GM19099 (cell line): ENCODE data around the gene RBM8A.

Experiments used
- POLR2A ChIP-seq: IDR thresholded peaks from 3 replicates; pipeline ENCODE4 v1.6.1; 2011; ENCODE audit warnings: low read depth; ENCODE audit not compliant: insufficient read length; ENCODE audit errors: extremely low read depth

Gene RBM8A

DNA sequence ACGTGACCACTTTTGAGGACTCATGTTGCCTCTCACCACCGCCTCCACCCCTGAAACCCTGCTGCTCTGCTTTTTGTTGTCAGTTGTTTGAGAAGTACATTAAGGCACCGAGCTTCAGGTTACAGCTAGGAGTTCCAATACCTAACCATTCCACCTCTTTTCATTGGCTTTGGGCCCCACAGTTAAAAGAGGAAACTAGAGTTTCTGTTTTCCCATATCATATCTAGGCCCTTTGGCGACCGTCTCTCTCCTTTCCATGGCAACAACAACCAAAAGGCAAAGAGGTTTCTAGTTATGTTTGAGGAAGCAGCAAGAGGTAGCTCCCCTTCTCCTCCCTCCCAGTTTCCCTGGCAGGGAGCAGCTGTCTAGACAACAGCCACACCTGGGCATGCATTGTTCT is 47.5 kb downstream of the RBM8A start:
- TF ChIP-seq POLR2A: no peak

DNA sequence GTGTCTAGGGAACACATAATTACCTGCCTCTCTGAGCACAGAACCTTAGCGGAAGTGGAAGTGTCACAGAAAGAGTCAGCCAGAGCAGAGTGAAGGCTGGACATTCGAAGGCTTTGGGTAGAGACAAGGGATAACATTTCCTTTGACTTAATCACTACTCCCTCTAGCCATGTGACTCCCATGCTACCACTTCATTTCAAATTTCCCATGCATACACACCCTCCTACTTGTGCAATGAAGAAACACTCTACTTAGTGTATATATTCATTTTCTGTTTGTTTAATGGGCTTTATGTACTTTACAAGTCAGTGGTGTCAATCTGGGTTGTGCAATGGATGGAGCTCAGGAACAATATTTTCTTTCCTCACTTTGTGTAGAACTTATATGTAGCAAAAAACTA is 48.6 kb downstream of the RBM8A start:
- no peak for TF ChIP-seq POLR2A

DNA sequence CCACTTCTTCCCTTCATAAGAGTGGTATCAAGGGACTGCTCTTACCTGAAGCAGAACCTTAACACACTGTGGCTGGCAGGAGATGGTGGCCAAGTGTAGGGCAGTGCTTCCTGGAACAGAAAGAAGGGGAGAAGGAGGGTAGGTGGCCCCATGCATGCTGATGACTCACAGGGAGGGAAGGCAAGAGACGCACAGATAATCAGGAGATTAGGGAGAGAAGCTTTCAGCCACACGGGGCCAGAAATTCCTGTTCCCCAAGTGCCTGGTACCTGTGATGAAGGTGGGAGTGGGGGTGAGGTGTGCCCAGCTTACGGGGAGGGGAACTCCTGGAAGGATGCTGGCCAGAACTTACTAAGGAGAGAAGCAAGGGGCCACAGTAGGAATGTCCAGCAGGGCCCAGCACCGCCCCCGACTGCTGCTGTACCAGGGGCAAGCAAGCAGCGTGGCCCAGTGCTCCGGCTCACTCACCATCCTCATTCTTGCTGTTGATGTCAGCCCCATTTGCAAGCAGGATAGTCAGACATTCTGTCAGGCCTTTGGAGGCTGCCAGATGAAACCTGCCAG is 49.3 kb downstream of the RBM8A start:
- TF ChIP-seq POLR2A: no peak

DNA sequence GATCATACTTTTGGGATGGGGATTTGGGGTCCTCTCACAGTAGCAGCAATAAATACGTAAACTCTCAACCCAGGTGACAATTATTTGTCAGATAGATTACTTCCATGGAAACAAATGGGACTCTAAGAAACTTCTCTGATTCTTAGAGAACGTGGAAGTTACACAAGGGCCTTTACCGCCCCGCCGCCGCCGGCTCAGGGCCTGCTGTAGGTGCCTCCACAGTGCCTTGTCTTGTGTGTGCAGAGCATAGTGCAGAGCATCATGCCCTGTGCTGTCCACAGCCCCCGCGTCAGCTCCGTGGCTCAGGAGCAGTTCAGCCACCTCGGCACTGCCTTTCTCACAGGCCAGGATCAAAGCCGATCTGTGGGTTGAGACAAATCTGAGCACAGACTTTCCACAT is 52.6 kb downstream of the RBM8A start:
- TF ChIP-seq POLR2A: no peak

DNA sequence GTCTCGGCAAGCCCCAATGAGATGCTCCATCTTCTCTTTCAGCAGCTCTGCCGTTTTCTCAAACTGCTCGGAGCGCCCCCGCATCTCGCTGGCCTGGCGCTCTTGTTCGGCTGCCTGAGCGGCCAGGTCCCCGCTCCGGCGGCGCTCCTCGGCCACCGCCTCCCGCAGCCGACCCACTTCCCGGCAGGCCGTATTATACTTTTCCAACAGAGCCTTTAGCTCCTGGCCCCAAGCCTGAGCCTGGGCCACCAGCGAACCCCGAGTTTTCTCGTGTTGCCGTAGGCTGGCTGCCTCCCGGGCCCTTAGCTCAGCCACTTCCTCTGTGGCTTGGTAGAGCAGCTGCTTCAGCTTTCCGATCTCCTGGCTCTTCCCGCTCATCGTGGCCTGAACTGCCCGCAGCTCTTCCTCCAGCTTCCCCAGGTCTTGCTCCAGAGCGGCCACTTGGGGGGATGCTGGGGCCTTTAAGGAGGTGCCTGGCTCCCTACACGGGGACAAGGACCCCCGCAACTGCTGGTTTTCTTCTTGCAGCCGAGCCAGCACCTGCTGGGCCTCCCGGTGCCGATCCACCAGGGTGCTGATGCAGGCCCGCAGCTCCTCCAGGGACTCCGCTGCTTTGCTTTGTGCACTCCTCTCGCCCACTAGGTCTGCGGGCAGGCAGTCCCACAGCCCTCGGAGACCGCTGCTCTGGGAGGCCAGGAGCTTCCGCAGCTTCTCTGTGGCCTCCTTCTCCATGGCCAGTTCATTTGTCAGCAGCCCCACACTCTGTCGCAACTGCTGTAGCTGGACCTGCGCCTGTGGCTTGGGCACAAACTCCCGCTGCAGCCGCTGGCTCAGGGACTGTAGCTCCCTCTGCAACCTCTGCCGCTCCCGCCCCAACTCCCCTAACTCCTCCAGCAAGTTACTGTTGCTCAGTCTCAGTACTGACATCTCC is 55.0 kb downstream of the RBM8A start:
- no peak for TF ChIP-seq POLR2A
